ENCODE measurements around the gene PIK3R6. TPM values are rescaled to one million over a fixed set of nuclear protein-coding genes. Genes with fewer than 3 reads are reported as not detected.

PIK3R6 gene
- total RNA-seq, 4 donors from 2014 or later: 0.22 to 2.5 (median 0.35) TPM

DNA sequence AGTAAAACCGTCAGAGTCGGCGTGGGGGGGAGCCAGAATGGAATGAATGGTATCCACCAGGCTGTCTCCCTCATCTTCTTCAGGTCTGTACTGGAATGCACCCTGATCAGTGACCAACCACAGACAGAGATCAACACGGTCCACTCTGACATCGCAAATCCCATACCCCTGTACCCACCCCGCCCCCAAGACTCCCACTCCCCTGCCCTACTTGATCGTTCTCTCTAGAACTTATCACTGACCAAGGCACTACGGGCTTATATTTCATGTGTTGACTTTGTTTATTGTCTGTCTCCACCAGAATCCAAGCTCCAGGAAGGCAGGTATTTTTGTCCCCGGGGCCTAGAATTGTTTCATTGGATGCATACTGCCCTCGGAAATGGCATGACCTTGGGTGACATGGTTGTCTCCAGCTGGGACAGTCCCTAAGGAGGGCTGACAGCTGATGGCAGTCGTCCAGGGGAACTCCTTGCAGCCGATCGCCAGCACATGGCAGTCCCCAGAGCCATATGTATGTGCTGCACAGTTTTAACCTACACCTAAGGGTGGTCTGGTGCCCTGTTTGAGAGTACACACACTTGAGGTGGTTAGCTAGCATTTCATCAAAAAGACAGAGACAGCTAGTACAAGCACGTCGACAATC is 67.8 kb downstream of the PIK3R6 start:
- TF ChIP-seq POLR2A (IDR thresholded peaks at IDR 0.05): no peak
- TF ChIP-seq, protein P1, sequence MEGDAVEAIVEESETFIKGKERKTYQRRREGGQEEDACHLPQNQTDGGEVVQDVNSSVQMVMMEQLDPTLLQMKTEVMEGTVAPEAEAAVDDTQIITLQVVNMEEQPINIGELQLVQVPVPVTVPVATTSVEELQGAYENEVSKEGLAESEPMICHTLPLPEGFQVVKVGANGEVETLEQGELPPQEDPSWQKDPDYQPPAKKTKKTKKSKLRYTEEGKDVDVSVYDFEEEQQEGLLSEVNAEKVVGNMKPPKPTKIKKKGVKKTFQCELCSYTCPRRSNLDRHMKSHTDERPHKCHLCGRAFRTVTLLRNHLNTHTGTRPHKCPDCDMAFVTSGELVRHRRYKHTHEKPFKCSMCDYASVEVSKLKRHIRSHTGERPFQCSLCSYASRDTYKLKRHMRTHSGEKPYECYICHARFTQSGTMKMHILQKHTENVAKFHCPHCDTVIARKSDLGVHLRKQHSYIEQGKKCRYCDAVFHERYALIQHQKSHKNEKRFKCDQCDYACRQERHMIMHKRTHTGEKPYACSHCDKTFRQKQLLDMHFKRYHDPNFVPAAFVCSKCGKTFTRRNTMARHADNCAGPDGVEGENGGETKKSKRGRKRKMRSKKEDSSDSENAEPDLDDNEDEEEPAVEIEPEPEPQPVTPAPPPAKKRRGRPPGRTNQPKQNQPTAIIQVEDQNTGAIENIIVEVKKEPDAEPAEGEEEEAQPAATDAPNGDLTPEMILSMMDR (IDR thresholded peaks at IDR 0.05): no peak
- H3K36me3 ChIP-seq: no peaks in the 10 kb centered on the region
- no peak overlapping the region for H3K27ac ChIP-seq
- intact Hi-C loops (cut with DNase I): no loop called here
- H3K4me3 ChIP-seq: peak overlapping the region; percentile 27 to 53 (median 38)
- H3K9me3 ChIP-seq: no peaks in the 10 kb centered on the region
- WGBS, 2 donors: 51 to 58% methylated on average over 7 to 11 of the region's 15 CpGs
- H3K4me1 ChIP-seq: peaks cover 0 to 14% (median 7%) of the 10 kb centered on the region in 3 donors
- no peak for DNase-seq
- peaks cover 0 to 36% (median 0%) of the 10 kb centered on the region in 4 donors for H3K27me3 ChIP-seq

GRCh38 chr17:8798846-8799569 is 68.5 kb downstream of the PIK3R6 start, which contains the start of gene MFSD6L:
Gene MFSD6L, minus strand, starts transcription at chr17:8799365. Its CDS starts 245 bp downstream, at chr17:8799120.
- DNase-seq: no peak
- peaks cover 0 to 36% (median 0%) of the 10 kb centered on the region in 4 donors for H3K27me3 ChIP-seq
- peak within 1 kb of the TSS; percentile 27 to 53 (median 38) for H3K4me3 ChIP-seq
- WGBS, 2 donors: no CpG with 5 or more reads among the region's 62 CpGs
- TF ChIP-seq, protein P1 (IDR thresholded peaks at IDR 0.05): peak in 2 of 6 experiments; percentile 27 to 31
- no peak for TF ChIP-seq POLR2A (IDR thresholded peaks at IDR 0.05)
- peaks cover 0 to 14% (median 7%) of the 10 kb centered on the region in 3 donors for H3K4me1 ChIP-seq
- no peaks in the 10 kb centered on the region for H3K36me3 ChIP-seq
- H3K9me3 ChIP-seq: no peaks in the 10 kb centered on the region
- intact Hi-C loops (cut with DNase I): no loop called here
- H3K27ac ChIP-seq: no peak within 1 kb of the TSS

DNA sequence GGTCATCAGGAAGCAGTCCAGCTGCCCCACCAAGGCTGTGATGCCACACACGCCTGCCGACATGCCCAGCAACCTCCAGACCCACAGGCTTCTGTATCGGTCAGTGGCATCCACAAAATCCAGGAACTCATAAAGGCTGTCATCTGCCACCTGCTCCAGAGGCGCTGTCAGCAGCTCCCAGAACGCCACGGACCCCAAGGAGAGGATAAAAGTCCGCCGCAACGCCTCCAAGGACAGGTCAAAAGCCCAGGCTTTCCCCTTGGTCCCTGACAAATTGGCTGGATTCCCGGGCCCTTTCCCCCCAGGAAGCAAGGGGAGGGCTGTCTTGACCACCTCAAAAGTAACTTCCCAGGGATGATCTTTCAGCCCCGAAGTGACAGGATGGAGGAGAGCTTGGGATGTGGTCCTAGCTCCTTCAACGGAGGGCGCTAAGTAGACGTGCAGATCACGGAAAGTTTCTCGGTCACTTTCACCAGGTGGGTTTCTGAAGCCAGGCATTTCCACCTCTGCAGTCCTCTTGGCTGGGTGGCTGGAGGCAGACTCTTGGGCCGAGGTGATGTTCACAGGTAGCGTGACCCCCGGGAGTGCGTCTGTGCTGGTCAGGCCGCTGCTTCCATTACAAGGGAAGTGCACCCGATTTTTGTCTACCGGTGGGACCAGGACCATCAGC is 69.2 kb downstream of the PIK3R6 start:
- 53 to 100% methylated on average over 3 to 8 of the region's 23 CpGs for WGBS, 2 donors
- no peak for DNase-seq
- Histone ChIP-seq H3K4me1 (peaks cover 0 to 14% (median 7%) of the 10 kb centered on the region in 3 donors), H3K4me3 (no peak overlapping the region), H3K27me3 (peaks cover 0 to 36% (median 0%) of the 10 kb centered on the region in 4 donors), H3K27ac (no peak overlapping the region), H3K9me3 (no peaks in the 10 kb centered on the region), H3K36me3 (no peaks in the 10 kb centered on the region)
- TF ChIP-seq, protein P1 (IDR thresholded peaks at IDR 0.05): no peak
- TF ChIP-seq POLR2A (IDR thresholded peaks at IDR 0.05): no peak
- intact Hi-C loops (cut with DNase I): no loop called here

DNA sequence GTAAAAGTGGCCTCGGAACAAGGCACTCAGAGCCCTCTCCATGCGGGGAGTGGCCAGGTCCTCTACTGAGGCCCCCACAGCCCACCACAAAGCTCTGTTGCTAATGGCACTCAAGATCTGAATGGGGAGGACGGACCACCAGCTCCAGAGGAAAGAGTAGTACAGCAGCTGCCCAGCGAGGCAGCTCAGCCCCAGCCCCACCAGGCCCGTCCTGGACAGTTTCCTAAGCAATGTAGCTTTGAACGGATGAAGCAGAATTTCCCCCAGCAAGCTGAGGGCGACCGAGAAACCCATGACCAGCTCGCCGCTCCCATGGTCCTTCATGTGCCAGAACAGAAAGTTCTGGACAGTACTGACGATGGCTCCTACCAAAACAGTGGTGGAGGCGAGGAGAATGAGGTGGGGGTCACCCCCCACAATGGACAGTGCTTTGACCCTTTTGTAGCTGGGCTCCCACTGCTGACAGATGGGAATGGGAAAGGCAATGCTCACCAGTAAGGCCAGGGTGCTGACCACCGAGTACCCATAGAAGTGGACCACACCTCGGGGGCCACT is 69.8 kb downstream of the PIK3R6 start:
- no peaks in the 10 kb centered on the region for H3K9me3 ChIP-seq
- H3K27ac ChIP-seq: no peak overlapping the region
- intact Hi-C loops (cut with DNase I): no loop called here
- 79% methylated on average over 7 of the region's 14 CpGs; no CpG with 5 or more reads in 1 of the 2 donors for WGBS, 2 donors
- TF ChIP-seq, protein P1 (IDR thresholded peaks at IDR 0.05): no peak
- no peak for TF ChIP-seq POLR2A (IDR thresholded peaks at IDR 0.05)
- H3K27me3 ChIP-seq: peaks cover 0 to 36% (median 0%) of the 10 kb centered on the region in 4 donors
- H3K4me3 ChIP-seq: no peak overlapping the region
- peaks cover 0 to 14% (median 7%) of the 10 kb centered on the region in 3 donors for H3K4me1 ChIP-seq
- H3K36me3 ChIP-seq: no peaks in the 10 kb centered on the region
- no peak for DNase-seq

Data from esophagus squamous epithelium (tissue), 5 donors.